Measurements from ENCODE around the gene PRG2.

DNA sequence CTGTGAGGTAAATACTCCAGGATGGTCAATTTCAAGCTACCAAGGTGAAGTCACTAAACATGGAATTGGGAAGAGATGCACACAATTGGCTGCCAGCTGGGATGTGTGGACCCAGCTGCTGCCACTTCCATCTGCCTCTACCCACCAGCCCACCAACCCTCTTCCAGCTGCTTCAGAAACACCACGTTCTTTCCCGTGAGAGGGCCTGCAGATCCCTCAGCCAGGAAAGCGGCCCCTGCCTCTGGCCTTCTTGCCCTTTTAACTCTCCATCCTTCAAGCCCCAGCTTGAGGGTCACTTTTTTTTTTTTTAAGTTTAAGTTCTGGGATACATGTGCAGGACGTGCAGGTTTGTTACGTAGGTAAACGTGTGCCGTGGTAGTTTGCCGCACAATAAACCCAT lies 29.5 kb downstream of the PRG2 start:
- no peak for TF ChIP-seq POLR2AphosphoS5 (IDR thresholded peaks at IDR 0.05)
- TF ChIP-seq POLR2A (IDR thresholded peaks at IDR 0.05), result no peak
- TF ChIP-seq, protein P1, sequence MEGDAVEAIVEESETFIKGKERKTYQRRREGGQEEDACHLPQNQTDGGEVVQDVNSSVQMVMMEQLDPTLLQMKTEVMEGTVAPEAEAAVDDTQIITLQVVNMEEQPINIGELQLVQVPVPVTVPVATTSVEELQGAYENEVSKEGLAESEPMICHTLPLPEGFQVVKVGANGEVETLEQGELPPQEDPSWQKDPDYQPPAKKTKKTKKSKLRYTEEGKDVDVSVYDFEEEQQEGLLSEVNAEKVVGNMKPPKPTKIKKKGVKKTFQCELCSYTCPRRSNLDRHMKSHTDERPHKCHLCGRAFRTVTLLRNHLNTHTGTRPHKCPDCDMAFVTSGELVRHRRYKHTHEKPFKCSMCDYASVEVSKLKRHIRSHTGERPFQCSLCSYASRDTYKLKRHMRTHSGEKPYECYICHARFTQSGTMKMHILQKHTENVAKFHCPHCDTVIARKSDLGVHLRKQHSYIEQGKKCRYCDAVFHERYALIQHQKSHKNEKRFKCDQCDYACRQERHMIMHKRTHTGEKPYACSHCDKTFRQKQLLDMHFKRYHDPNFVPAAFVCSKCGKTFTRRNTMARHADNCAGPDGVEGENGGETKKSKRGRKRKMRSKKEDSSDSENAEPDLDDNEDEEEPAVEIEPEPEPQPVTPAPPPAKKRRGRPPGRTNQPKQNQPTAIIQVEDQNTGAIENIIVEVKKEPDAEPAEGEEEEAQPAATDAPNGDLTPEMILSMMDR (IDR thresholded peaks at IDR 0.05), result no peak

Measured in upper lobe of left lung (tissue), 4 donors.